ENCODE results near the gene SLC7A14. TPM values are rescaled to one million over a fixed set of nuclear protein-coding genes. Genes with fewer than 3 reads are reported as not detected.
A peak's percentile ranks its signal among the peaks of the same experiment; 100 is the strongest.

SLC7A14 gene
- total RNA-seq, 1 donor from 2014 or later = 13.5 TPM

GRCh38 chr3:170486398-170486797 is 99.5 kb downstream of the SLC7A14 start:
- no peaks in the 10 kb centered on the region for H3K9me3 Mint-ChIP-seq
- H3K4me3 Mint-ChIP-seq = no peak overlapping the region
- no peak for DNase-seq (ENCODE audit: extremely low spot score, unreplicated experiment)
- peaks cover 5% of the 10 kb centered on the region for H3K36me3 Mint-ChIP-seq
- no peak overlapping the region for H3K27ac Mint-ChIP-seq
- peaks cover 37% of the 10 kb centered on the region for H3K4me1 Mint-ChIP-seq (ENCODE audit: unreplicated experiment)
- no peaks in the 10 kb centered on the region for H3K27me3 Mint-ChIP-seq
- TF ChIP-seq CTCF (conservative IDR thresholded peaks at IDR 0.05) = no peak

GRCh38 chr3:170485696-170486095 is 100.2 kb downstream of the SLC7A14 start:
- peaks cover 8% of the 10 kb centered on the region for H3K36me3 Mint-ChIP-seq
- no peak overlapping the region for H3K4me3 Mint-ChIP-seq
- H3K9me3 Mint-ChIP-seq = no peaks in the 10 kb centered on the region
- H3K27ac Mint-ChIP-seq = no peak overlapping the region
- peaks cover 37% of the 10 kb centered on the region for H3K4me1 Mint-ChIP-seq (ENCODE audit: unreplicated experiment)
- TF ChIP-seq CTCF (conservative IDR thresholded peaks at IDR 0.05) = no peak
- H3K27me3 Mint-ChIP-seq = no peaks in the 10 kb centered on the region
- no peak for DNase-seq (ENCODE audit: extremely low spot score, unreplicated experiment)

- no peak overlapping the region for H3K4me3 Mint-ChIP-seq
- no peaks in the 10 kb centered on the region for H3K27me3 Mint-ChIP-seq
- no peak for TF ChIP-seq CTCF (conservative IDR thresholded peaks at IDR 0.05)
- H3K36me3 Mint-ChIP-seq = peaks cover 8% of the 10 kb centered on the region
- no peak overlapping the region for H3K27ac Mint-ChIP-seq
- DNase-seq (ENCODE audit: extremely low spot score, unreplicated experiment) = no peak
- H3K9me3 Mint-ChIP-seq = no peaks in the 10 kb centered on the region
- H3K4me1 Mint-ChIP-seq (ENCODE audit: unreplicated experiment) = peaks cover 37% of the 10 kb centered on the region
Measured at GRCh38 chr3:170485294-170485693, 100.6 kb downstream of the SLC7A14 start.

GRCh38 chr3:170484869-170485268 is 101.0 kb downstream of the SLC7A14 start:
- Mint-ChIP-seq H3K27me3 (no peaks in the 10 kb centered on the region), H3K9me3 (no peaks in the 10 kb centered on the region), H3K4me1 (ENCODE audit: unreplicated experiment) (peaks cover 37% of the 10 kb centered on the region), H3K4me3 (no peak overlapping the region), H3K36me3 (peaks cover 8% of the 10 kb centered on the region), H3K27ac (no peak overlapping the region)
- DNase-seq (ENCODE audit: extremely low spot score, unreplicated experiment) = no peak
- TF ChIP-seq CTCF (conservative IDR thresholded peaks at IDR 0.05) = no peak

GRCh38 chr3:170483485-170484262 is 102.2 kb downstream of the SLC7A14 start:
- no peak for DNase-seq (ENCODE audit: extremely low spot score, unreplicated experiment)
- peaks cover 37% of the 10 kb centered on the region for H3K4me1 Mint-ChIP-seq (ENCODE audit: unreplicated experiment)
- TF ChIP-seq CTCF (conservative IDR thresholded peaks at IDR 0.05) = peak; percentile 32
- no peak overlapping the region for H3K27ac Mint-ChIP-seq
- H3K4me3 Mint-ChIP-seq = no peak overlapping the region
- H3K36me3 Mint-ChIP-seq = peaks cover 8% of the 10 kb centered on the region
- H3K27me3 Mint-ChIP-seq = no peaks in the 10 kb centered on the region
- H3K9me3 Mint-ChIP-seq = no peaks in the 10 kb centered on the region

Measured in type B pancreatic cell (in vitro differentiated cells).